Urothelium cell line (cell line): ENCODE data around the gene AATK.

Experiments used
- DNase-seq: peaks from one replicate; pipeline ENCODE4 v3.0.0; 2011; ENCODE audit warnings: low spot score, mixed read lengths
- FAIRE-seq: peaks from 2 replicates; lab custom pipeline; 2011; peaks lifted over from hg19 to GRCh38; lab: Jason Lieb, UNC

The AATK gene

GRCh38 chr17:81131486-81132196 is 34.4 kb downstream of the AATK start:
- DNase-seq: no peak
- FAIRE-seq: no peak

- FAIRE-seq: no peak
- no peak for DNase-seq
Observed at GRCh38 chr17:81130385-81131361, 35.3 kb downstream of the AATK start.

- FAIRE-seq (peak; percentile 55), DNase-seq (no peak)
Observed at GRCh38 chr17:81129711-81130367, 36.2 kb downstream of the AATK start.

GRCh38 chr17:81129289-81129688 is 36.7 kb downstream of the AATK start:
- DNase-seq (no peak), FAIRE-seq (no peak)

- DNase-seq (no peak), FAIRE-seq (peak; percentile 9)
Observed at GRCh38 chr17:81128774-81129173, 37.2 kb downstream of the AATK start.

GRCh38 chr17:81128338-81128737 is 37.7 kb downstream of the AATK start:
- DNase-seq: no peak
- FAIRE-seq: peak; percentile 52

GRCh38 chr17:81127526-81128177 is 38.4 kb downstream of the AATK start:
- DNase-seq: no peak
- FAIRE-seq: peak; percentile 23

GRCh38 chr17:81127133-81127455 is 38.9 kb downstream of the AATK start:
- DNase-seq (no peak), FAIRE-seq (no peak)

- FAIRE-seq: peak; percentile 20
- no peak for DNase-seq
Observed at GRCh38 chr17:81126281-81127132, 39.5 kb downstream of the AATK start.

- peak; percentile 38 for DNase-seq
- FAIRE-seq: no peak
Observed at GRCh38 chr17:81125573-81126081, 40.4 kb downstream of the AATK start.

GRCh38 chr17:81124377-81124776 is 41.6 kb downstream of the AATK start:
- DNase-seq (no peak), FAIRE-seq (no peak)

- FAIRE-seq: peak; percentile 42
- no peak for DNase-seq
Observed at GRCh38 chr17:81123052-81124048, 42.7 kb downstream of the AATK start.

- no peak for FAIRE-seq
- DNase-seq: no peak
Observed at GRCh38 chr17:81121841-81122733, 43.9 kb downstream of the AATK start.

GRCh38 chr17:81120695-81121621 is 45.1 kb downstream of the AATK start:
- no peak for FAIRE-seq

GRCh38 chr17:81120149-81120484 is 45.9 kb downstream of the AATK start:
- peak; percentile 20 for FAIRE-seq
- DNase-seq: no peak

More at GRCh38 chr17:81120695-81121621, 45.1 kb downstream of the AATK start:
- DNase-seq: no peak
